NCI-H69 (cell line): ENCODE results near the gene ARPP21.

Experiments used
- DNase-seq: peaks from one replicate; lab custom pipeline; 2025; lab: John Stamatoyannopoulos, UW

The ARPP21 gene

GRCh38 chr3:35641920-35642527 lies 2.7 kb downstream of the ARPP21 start:
- DNase-seq: no peak

GRCh38 chr3:35643495-35643894 lies 4.2 kb downstream of the ARPP21 start:
- DNase-seq: no peak

GRCh38 chr3:35644451-35644850 lies 5.1 kb downstream of the ARPP21 start:
- no peak for DNase-seq

GRCh38 chr3:35645189-35645588 lies 5.9 kb downstream of the ARPP21 start:
- DNase-seq: no peak

GRCh38 chr3:35646081-35646480 lies 6.8 kb downstream of the ARPP21 start:
- no peak for DNase-seq

- DNase-seq: no peak
Measured at GRCh38 chr3:35647461-35647860, 8.1 kb downstream of the ARPP21 start.

- no peak for DNase-seq
Measured at GRCh38 chr3:35648347-35648746, 9.0 kb downstream of the ARPP21 start.

GRCh38 chr3:35649405-35649804 lies 10.1 kb downstream of the ARPP21 start:
- no peak for DNase-seq

GRCh38 chr3:35651426-35651825 lies 12.1 kb downstream of the ARPP21 start:
- no peak for DNase-seq

GRCh38 chr3:35651851-35652250 lies 12.5 kb downstream of the ARPP21 start:
- DNase-seq: no peak

- DNase-seq: no peak
Measured at GRCh38 chr3:35653347-35653746, 14.0 kb downstream of the ARPP21 start.

GRCh38 chr3:35654476-35654875 lies 15.2 kb downstream of the ARPP21 start:
- no peak for DNase-seq

- DNase-seq: peak; percentile 0
Measured at GRCh38 chr3:35658686-35659085, 19.4 kb downstream of the ARPP21 start.

- no peak for DNase-seq
Measured at GRCh38 chr3:35659768-35660167, 20.4 kb downstream of the ARPP21 start.

GRCh38 chr3:35663471-35663870 lies 24.1 kb downstream of the ARPP21 start:
- DNase-seq: no peak

- peak; percentile 73 for DNase-seq
Measured at GRCh38 chr3:35664460-35664919, 25.2 kb downstream of the ARPP21 start.

GRCh38 chr3:35665390-35666055 lies 26.2 kb downstream of the ARPP21 start:
- DNase-seq: no peak

- no peak for DNase-seq
Measured at GRCh38 chr3:35666888-35667287, 27.6 kb downstream of the ARPP21 start.

GRCh38 chr3:35670408-35670965 lies 31.2 kb downstream of the ARPP21 start:
- no peak for DNase-seq

- DNase-seq: no peak
Measured at GRCh38 chr3:35671483-35671882, 32.2 kb downstream of the ARPP21 start.

GRCh38 chr3:35673017-35673416 lies 33.7 kb downstream of the ARPP21 start:
- DNase-seq: no peak

GRCh38 chr3:35674451-35675109 lies 35.3 kb downstream of the ARPP21 start:
- no peak for DNase-seq

GRCh38 chr3:35675206-35675605 lies 35.9 kb downstream of the ARPP21 start:
- no peak for DNase-seq
